Measurements from ENCODE around the gene CNTNAP2. TPM values are rescaled to one million over a fixed set of nuclear protein-coding genes. Genes with fewer than 3 reads are reported as not detected.

Gene CNTNAP2
- total and polyA plus RNA-seq, 2 of the 4 experiments (the other 2 are of a cell fraction): not detected

- H2BK20ac ChIP-seq (ENCODE audit: low read depth, low read length): no peak overlapping the region
- dilution Hi-C loops (cut with HindIII; ENCODE audit: low sequenced_read_pairs, unreplicated experiment) (no loop called here), intact Hi-C loops (cut with micrococcal nuclease) (no loop called here), in situ Hi-C loops (cut with MboI; ENCODE audit: low sequenced_read_pairs) (no loop called here)
- no peak overlapping the region for H3K4me2 ChIP-seq (ENCODE audit: low read depth, low read length)
- no peaks in the 10 kb centered on the region for H3K36me3 ChIP-seq (ENCODE audit: control insufficient read depth, insufficient read depth, low read length)
- no peak for ATAC-seq (ENCODE audit: low read depth)
- no peak overlapping the region for H3K27ac ChIP-seq (ENCODE audit: insufficient read depth, low read length)
- H4K20me1 ChIP-seq (ENCODE audit: insufficient read depth, low read length): no peaks in the 10 kb centered on the region
- H3K4me1 ChIP-seq (ENCODE audit: control insufficient read depth, insufficient read depth, low read length): no peaks in the 10 kb centered on the region
- BruUV-seq (replicated peaks): no TSS peak
- H2BK120ac ChIP-seq (ENCODE audit: low read depth, low read length): no peak overlapping the region
- no peak overlapping the region for H4K8ac ChIP-seq (ENCODE audit: low read depth in 2 of 2, low read length in 2 of 2)
- H4K5ac ChIP-seq (ENCODE audit: low read depth, low read length): no peak overlapping the region
- WGBS, 2 experiments (ENCODE audit: extremely low coverage in 2 of 2, insufficient read length in 1 of 2): no CpG with 5 or more reads among the region's 1 CpG
- no peak overlapping the region for H3K14ac ChIP-seq (replicated peaks; ENCODE audit: low read depth, low read length)
- ChIA-PET CTCF (no interaction called here), POLR2A (ENCODE audit: unreplicated experiment) (no interaction called here)
- TF ChIP-seq BHLHE40 (IDR thresholded peaks at IDR 0.05; ENCODE audit: low read depth, low read length) (no peak), USF2 (IDR thresholded peaks at IDR 0.05; ENCODE audit: low read depth, low read length) (no peak), NFE2L2 (IDR thresholded peaks at IDR 0.05; ENCODE audit: low read depth, low read length) (no peak), MAFK (IDR thresholded peaks at IDR 0.05; ENCODE audit: low read depth, low read length) (no peak), RFX5 (IDR thresholded peaks at IDR 0.05; ENCODE audit: low read depth, low read length) (no peak), CEBPB (IDR thresholded peaks at IDR 0.05; ENCODE audit: low read depth, low read length) (no peak), RCOR1 (IDR thresholded peaks at IDR 0.05; ENCODE audit: insufficient replicate concordance, low read length) (no peak), POLR2A (IDR thresholded peaks at IDR 0.05; ENCODE audit: low read depth, low read length) (no peak), MAZ (IDR thresholded peaks at IDR 0.05; ENCODE audit: borderline replicate concordance, low read depth, low read length) (no peak), CHD1 (IDR thresholded peaks at IDR 0.05; ENCODE audit: low read depth, low read length) (no peak), MXI1 (IDR thresholded peaks at IDR 0.05; ENCODE audit: borderline replicate concordance, low read depth, low read length) (no peak), CTCF (conservative IDR thresholded peaks at IDR 0.05; ENCODE audit: low read depth, low read length) (no peak), RAD21 (IDR thresholded peaks at IDR 0.05; ENCODE audit: low read length) (no peak), ELK1 (IDR thresholded peaks at IDR 0.05; ENCODE audit: borderline replicate concordance, low read depth, low read length) (no peak), SMC3 (IDR thresholded peaks at IDR 0.05; ENCODE audit: low read depth, low read length) (no peak)
- no peak overlapping the region for H2BK5ac ChIP-seq (ENCODE audit: low read depth, low read length, poor library complexity, severe bottlenecking)
- H3K23ac ChIP-seq (ENCODE audit: low read depth, low read length): no peak overlapping the region
- H2AK5ac ChIP-seq (ENCODE audit: low read depth, low read length): no peak overlapping the region
- H3K9ac ChIP-seq (ENCODE audit: low read depth, low read length): no peak overlapping the region
- H3K27me3 ChIP-seq (ENCODE audit: control insufficient read depth, insufficient read depth, low read length): no peaks in the 10 kb centered on the region
- no peaks in the 10 kb centered on the region for H3K79me1 ChIP-seq (ENCODE audit: low read depth in 1 of 2, low read length in 2 of 2)
- H2BK15ac ChIP-seq (ENCODE audit: low read depth, low read length): no peak overlapping the region
- H2AFZ ChIP-seq (replicated peaks; ENCODE audit: low read length, poor library complexity): no peak overlapping the region
- H3K56ac ChIP-seq (ENCODE audit: extremely low read depth, insufficient read depth, low read length): no peak overlapping the region
- H3K4ac ChIP-seq (ENCODE audit: low read depth, low read length): no peak overlapping the region
- no peak for DNase-seq
- no peak overlapping the region for H3K4me3 ChIP-seq (ENCODE audit: insufficient read depth, low read depth, low read length)
- H3K18ac ChIP-seq (ENCODE audit: low read depth, low read length): no peak overlapping the region
- no peaks in the 10 kb centered on the region for H3K9me1 ChIP-seq (ENCODE audit: insufficient read depth, low read length)
- H3K9me3 ChIP-seq (ENCODE audit: control insufficient read depth, insufficient read depth, low read length): no peaks in the 10 kb centered on the region
- no peak overlapping the region for H2AK9ac ChIP-seq (replicated peaks; ENCODE audit: low read depth, low read length, poor library complexity)
- H4K91ac ChIP-seq (ENCODE audit: insufficient read depth, low read depth, low read length): no peak overlapping the region
Observed at GRCh38 chr7:147611431-147611830, 1494.8 kb downstream of the CNTNAP2 start.
